Fibroblast of skin of back (primary cell): ENCODE data around the gene SMTNL2.
A peak's percentile ranks its signal among the peaks of the same experiment; 100 is the strongest.
"Not testable (repeated sequence)": the region's sequence is repeated elsewhere in the genome, so short reads cannot be mapped to it uniquely, and the experiment has no call there.

Source experiments
- DNase-seq: peaks from one replicate; pipeline ENCODE4 v3.0.0-alpha.2; 2013

The SMTNL2 gene

DNA sequence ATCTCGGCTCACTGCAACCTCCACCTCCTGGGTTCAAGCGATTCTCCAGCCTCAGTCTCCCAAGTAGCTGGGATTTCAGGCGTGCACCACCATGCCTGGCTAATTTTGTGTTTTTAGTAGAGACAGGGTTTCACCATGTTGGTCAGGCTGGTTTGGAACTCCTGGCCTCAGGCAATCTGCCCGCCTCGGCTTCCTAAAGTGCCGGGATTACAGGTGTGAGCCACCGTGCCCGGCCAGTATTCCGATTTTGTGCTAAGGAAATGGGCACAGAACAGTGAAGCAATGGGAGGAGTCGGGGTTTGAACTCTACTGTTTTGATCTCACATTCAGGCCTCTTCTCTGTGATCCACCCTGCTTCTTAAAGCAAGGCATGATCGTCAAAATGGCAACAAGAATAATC, 20.4 kb downstream of the SMTNL2 start:
- not testable (repeated sequence) for DNase-seq

DNA sequence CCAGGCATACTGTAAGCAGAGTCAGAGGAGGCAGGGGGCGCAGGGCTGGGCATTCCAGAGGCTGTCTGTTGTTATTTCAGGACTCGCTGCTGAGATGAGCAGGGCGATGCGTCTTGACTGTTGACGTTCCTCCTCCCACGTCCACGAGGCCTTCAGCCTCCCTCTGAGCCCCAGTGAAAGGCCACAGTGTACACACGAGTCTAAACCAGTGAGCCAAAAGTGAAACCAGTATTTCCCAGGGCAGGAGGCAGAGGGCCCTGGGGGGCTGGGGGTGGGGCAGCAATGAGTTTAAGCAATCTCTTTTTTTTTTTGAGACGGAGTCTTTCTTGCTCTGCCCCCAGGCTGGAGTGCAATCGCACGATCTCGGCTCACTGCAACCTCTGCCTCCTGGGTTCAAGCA, 21.5 kb downstream of the SMTNL2 start:
- DNase-seq = peak; percentile 28

DNA sequence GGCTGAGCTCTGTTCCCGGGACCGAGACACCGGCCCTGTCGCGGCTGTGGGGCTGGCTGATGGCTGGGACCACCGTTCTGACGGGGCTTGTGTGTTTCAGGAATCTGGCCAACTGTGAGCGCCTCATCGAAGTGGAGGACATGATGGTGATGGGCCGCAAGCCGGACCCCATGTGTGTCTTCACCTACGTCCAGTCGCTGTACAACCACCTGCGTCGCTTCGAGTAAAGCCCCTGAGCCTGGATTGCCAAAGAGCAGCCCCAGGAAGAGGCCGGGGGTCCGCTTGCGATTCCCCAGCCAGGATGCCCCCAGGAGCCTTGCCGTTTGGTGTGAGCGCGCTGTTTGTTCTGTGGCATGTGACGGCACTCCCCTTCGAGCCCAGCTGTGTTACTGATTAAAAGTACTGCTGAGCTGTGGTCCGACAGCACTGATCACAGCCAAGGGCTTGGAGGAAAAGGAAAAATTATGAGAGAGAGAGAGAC, 23.0 kb downstream of the SMTNL2 start:
- no peak for DNase-seq

DNA sequence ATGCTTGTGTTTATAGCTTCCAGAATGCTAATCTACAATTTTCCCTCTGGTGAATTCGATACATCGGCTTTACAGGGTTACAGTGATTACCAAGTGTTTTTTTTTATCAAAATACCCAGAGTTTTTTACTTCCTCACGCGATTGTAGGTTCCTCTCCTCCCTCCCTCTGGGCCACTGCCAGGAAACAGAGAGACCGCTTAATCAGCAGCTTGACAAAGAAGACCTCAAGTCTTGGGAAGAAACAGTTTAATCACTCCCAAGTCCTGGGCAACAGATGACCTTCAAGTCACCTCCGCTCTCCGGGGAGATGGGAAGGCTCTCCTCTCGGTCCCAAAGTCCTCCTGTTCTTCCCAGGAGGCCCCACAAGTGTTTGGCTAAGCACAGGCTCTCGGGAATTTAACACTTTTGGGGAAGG, 23.5 kb downstream of the SMTNL2 start:
- DNase-seq = peak; percentile 64

DNA sequence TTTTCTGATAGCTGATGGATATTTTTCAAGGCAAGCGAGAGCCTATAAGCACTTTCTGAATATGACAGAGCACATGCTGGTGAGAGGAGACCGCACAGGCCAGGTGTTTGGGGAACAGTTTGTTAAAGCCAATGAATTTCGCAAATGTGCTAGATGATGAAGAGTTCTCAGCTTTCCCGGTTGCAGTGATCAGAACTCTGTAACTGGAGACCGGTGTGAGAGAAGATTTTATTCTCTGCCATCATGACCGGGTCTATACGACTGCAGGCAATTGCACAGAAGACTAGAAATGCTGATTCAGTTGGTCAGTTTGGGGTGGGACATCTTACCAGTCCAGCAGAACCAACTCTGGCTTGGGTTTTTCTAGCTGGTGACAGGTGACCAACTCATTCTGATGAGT, 25.4 kb downstream of the SMTNL2 start:
- DNase-seq = no peak

DNA sequence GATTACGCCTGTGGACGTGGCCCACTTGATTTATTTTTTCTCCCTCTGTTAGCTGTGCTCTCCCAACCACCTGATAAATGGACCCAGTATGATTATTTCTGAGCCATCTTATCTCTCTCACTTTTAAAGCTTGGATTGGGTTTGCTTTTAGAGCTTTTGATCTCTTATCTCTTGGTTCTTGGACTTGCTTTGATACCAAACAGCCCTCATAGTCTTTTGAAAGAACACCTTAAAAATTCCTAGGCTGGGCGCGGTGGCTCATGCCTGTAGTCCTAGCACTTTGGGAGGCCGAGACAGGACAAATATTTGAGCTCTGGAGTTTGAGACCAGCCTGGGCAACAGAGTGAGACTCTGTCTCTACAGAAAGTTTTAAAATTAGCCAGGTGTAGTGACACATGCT, 25.8 kb downstream of the SMTNL2 start:
- DNase-seq = no peak

DNA sequence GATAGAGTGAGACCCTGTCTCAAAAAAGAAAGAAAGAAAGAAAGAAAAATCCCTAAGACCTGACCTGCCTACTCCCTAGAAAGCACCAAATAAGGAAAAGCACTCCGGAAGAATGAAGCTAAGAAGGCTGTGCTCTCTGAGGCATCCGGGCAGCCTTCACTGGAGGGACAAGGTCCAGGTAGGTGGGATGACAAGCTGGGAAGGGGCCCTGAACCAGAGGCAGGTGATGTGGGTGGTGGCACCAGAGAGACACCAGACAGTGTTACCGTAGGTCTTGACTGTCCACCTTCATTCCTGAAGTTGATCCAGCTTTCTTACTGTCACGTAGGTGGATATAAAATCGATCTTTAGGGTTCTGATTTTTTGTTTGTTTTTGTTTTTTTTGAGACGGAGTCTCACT, 26.3 kb downstream of the SMTNL2 start:
- no peak for DNase-seq

DNA sequence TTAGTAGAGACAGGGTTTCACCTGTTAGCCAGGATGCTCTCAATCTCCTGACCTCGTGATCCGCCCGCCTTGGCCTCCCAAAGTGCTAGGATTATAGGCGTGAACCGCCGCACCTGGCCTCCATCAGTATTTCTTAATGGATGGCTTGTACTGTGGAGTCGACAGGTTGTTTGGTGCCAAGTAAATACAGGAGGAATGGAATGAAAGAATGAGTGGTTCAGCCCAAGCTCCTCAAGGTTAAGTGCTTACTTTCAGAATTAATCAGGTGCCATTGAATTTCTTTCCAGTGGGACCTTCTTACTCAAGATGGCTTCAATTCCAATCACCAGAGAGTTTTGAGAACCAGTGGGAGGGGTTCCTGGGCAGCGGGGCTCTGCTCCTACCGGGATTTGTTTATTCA, 32.1 kb downstream of the SMTNL2 start:
- no peak for DNase-seq

DNA sequence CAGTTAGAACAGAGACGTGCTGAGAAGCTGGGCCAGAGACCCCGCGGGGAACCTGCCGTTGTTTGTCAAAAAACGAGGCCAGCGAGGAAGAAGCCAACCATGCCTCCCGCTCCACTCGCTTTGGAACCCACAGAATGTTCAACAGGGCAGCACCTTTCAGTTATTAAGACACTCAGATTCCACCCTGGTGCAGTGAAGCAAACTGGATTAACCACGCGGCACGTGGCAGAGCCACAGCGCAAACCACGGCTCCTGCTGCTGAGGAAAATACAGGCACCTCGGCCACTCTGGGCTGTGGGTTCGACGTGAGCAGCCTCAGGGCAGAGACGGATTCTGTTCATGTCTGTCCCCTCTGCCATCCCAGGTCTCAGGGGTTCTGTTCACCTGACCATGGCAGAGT, 32.8 kb downstream of the SMTNL2 start:
- no peak for DNase-seq

DNA sequence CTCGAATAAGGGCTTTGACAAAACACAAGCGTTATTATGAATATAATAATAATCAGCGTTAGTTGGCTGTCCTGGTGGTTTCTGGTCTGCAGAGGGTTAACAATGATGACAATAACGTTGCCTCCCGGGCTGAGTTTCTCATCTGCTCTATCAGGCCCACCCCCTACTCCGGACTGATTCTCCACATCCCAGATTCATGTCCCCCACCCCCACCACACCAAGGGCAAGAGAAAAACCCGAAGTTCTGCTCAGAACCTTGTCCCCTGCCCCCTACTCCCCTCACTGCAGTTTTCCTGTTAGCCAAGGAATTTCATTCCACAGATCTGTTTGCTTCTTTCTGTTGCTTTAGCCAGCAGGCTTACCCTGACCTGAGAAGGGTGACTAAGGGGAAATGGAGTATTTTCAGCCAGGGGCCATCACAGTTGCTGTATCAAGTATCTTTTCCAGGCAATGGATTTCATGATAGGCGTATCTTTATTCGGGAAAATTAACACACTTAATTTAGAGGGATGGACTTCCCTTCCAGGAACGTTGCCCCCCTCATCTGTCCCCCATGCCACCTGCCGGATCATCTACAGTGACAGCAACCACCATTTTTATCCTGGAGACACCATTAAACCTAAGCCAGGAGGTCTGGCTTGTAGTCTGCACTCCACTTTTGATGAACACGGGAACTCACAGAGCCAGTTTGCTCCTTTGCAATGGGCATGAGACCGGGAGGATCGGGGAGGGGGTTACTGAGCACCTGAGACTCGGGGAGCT, 33.4 kb downstream of the SMTNL2 start:
- no peak for DNase-seq

DNA sequence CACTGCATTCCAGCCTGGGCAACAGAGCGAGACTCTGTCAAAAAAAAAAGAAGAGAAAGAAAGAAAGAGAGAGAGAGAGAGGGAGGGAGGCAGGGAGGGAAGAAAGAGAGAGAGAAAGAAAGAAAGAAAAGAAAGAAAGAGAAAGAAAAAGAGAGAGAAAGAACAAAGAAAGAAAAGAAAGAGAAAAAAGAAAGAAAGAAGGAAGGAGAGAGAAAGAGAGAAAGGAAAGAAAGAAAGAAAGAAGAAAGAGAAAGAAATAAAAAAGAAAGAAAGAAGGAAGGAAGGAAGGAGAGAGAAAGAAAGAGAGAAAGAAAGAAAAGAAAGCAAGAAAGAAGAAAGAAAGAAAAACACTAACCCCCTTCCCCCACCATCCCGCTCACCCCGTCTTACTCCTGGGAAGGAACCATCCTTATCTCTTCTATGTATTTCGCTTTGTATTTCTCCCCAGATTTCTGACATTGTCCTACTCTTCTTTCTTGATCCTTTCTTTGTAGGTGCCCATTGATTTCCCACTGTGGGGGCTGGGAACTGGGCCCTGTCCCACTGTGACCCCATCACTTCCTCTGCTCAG, 36.3 kb downstream of the SMTNL2 start:
- no peak for DNase-seq

DNA sequence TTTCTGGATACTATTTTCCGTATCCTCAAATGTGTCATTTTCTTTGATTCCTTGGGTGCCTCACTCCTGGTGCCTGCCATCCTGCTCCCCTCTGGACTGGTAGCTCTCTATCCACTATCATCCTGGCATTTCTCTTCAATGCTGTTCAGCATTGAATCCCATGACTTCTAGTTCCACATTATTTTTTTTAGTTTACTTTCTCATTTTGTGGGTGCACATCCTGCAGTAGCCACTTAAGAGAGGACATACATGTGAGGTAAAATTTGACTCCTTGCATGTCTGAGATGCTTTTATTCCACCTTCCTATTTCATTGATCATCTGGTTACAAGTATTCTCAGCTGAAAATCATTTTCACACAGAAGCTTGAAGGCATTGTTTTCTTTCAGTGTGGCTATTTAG, 38.0 kb downstream of the SMTNL2 start:
- DNase-seq = no peak

DNA sequence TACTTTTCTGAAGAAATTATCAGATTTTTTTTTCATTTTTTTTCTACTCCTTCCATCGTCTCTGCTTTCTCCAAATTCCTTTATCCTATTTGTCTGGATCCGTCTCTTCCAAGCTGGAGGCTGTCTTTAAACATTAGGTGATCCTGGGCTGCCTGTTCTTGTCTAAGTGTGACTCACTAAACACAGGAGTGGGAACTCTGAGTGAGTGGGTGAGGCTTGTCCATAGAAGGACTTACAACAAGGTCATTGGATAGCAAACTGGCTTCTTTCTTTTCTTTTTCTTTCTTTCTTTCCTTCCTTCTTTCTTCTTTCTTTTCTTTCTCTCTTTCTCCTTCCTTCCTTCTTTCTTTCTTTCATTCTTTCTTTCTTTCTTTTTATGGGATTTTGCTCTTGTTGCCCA, 38.9 kb downstream of the SMTNL2 start:
- DNase-seq = peak; percentile 51

DNA sequence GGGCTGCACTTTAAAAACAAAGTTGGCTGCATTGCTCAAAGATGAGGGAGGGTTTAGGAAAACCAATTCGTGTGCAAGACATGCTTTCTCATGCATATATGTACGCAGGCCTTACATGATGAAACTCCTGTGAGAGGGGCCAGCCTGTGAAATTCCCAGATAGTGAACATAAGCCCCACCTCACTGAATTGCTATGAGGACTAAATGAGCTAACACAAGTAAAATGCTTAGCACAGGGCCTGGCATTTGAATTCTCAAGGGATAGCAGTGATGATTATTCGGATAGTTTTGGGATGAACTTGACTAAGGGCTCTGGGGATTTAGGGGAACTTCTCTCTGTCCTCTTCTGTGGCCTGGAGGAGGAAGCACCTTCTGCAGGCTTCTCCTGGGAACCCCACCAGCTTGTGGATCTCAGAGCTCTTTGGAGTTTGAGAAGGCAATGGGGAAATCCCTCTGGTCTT, 40.2 kb downstream of the SMTNL2 start:
- peak; percentile 85 for DNase-seq

DNA sequence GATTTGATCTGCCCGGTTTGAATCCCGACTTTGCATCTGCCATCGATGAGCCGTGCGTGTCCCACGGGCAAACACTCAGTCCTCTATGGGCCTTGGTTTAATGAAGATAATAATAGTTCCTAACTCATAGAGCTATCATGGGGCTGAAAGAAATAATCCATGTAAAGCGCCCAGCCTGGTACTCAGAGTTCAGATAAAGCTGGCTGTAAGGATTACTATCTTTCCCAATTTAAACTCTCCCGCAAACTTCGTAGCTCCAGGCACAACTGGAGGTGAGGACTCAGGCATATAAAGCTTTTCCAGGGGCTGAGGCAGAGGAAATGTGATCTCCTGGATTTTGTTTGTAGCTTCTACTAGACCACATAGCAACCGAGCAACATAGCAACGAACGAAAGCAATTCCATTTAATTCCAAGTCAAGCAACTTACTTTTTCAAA, 40.9 kb downstream of the SMTNL2 start:
- DNase-seq = peak; percentile 34

DNA sequence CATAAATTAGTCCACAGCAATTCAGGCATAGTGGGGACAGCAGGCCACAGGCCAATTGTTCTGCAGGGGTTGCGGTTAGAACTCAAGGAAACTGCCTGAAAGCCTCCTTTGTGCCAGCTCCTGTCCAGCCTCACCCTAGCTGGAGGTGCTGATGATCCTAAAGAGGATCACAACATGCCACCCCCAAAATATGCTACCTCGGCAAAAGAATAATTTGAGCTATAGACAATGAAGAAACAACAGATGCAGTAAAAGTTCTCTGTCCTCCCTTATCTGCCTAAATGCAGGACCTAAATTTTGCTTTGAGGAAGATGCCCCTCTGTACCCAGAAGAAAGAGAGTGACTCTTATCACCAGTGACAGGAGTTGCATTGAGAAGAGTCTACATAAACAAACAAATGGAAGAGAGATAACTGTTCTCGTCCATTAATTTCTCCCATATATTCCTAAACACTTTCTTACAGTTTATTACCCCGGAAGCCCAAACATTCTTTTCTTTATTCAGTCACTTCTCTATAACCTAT, 42.5 kb downstream of the SMTNL2 start:
- DNase-seq = no peak

DNA sequence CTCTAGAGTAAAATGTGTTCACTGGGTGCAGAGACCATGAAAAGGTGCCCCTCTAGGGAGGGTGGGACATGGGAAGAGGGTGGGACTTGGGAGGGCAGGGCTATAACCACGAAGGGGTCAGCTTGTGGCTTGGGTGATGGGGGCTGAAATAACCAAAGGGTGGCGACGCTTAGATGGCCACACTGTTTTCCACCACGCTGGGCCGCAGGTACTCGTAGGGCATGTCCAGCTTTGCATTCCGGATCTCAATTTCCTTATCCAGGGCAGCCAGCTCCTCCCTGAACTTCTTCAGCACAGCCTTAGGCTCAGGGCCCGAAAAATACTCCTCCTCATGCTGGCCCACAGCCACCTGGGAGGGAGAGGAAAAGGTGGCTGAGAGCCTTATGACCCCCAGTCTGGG, 47.1 kb downstream of the SMTNL2 start:
- DNase-seq = no peak

DNA sequence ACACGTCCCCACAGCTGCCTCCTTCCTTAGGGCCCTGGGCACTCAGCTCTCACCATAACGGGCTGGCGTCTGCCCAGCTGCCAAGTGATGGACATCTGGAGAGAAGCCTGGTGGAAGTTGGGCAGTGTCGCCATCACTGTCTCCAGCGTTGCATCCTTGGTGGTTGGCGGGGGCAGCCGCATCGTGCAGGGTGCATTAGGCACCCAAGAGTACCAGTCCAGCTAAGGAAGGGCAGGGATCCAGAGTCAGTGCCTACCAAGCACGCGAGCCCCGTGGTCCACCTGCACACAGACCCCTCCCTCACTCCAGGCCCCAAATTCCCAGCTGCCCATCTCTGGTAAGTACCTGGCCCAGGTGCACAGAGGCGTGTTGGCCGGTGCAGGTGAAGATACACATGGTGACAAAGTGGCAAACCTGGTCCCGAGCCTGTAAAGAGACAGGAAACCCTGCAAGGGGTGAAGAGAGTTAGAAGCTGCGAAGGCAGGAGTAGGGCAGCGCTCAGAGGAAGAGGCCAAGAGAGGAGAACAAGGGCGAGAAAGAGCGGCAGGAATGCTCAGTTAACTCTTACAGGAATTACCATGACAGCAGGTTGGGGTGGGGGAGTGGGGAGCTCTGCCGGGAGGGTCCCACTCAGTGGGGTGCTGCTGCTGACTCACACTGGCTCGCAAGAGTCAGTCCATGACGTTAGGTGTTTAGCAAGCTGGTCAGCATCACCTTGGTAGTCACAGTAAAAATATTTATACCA, 47.7 kb downstream of the SMTNL2 start:
- peak; percentile 9 for DNase-seq

DNA sequence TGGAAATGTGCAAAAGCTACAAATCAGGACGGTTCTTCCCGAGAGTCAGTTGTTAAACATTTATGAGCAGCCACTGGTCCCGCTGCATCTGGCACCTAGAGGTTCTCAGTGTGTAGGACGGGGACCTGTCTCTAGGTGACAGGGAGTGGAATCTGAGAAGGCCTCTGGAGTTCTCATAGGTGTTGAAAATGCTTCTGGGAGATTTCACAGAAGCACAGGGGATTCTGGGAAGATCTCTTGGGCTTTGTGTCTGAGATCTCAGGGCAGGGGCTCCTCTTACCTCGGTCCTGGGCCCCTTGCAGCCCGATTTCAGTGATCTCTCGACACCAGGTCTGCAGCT, 48.2 kb downstream of the SMTNL2 start:
- no peak for DNase-seq

DNA sequence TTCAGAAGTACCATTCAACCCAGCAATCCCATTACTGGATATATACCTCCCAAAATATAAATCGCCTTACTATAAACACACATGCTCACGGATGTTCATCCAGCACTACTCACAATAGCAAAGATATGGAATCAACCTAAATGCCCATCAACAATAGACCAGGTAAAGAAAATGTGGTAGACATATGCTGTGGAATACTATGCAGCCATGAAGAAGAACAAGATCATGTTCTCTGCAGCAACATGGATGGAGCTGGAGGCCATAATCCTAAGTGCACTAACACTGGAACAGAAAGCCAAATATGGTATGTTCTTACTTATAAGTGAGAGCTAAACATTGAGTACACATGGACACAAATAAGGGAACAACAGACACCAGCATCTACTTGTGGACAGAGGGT, 49.3 kb downstream of the SMTNL2 start:
- DNase-seq = no peak

DNA sequence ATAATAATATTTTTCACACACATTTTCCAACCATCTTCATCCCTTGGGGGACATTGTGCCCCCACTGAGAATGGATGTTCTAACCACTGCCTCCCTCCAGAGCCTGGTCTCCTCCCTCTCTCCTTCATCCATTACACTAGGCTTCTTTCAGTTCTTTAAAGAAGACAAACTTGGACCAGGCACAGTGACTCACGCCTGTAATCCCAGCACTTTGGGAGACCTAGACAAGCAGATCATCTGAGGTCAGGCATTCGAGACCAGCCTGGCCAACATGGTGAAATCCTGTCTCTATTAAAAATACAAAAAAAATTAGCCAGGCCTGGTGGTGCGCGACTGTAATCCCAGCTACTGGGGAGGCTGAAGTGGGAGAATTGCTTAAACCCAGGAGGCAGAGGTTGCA, 50.6 kb downstream of the SMTNL2 start:
- peak; percentile 5 for DNase-seq

DNA sequence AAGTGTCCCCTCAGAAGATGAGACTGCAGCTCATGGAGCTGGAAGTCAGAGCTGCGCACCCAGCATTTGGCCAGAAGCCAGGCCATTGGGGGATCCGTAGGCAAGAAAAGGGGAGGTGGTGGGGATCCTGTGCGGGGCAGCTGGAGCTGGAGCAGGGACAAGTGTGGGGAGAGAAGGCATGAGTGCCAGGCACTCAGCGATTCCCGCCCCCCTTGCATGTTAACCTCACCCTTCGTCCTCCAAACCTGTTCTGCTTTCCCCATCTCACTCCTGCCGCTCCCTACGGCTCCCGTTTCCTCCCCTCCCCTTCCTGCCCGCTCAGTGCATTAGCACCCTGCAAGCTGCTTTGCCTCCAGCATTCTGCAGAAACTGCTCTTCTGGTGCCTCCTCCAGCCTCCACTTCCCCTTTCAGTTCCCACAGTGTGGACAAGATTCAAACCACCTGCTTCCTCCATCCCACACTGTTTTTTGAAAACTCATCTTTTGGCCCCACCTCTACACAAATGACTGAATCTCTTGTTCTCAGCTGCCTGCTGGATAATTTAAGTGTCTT, 51.6 kb downstream of the SMTNL2 start:
- no peak for DNase-seq

DNA sequence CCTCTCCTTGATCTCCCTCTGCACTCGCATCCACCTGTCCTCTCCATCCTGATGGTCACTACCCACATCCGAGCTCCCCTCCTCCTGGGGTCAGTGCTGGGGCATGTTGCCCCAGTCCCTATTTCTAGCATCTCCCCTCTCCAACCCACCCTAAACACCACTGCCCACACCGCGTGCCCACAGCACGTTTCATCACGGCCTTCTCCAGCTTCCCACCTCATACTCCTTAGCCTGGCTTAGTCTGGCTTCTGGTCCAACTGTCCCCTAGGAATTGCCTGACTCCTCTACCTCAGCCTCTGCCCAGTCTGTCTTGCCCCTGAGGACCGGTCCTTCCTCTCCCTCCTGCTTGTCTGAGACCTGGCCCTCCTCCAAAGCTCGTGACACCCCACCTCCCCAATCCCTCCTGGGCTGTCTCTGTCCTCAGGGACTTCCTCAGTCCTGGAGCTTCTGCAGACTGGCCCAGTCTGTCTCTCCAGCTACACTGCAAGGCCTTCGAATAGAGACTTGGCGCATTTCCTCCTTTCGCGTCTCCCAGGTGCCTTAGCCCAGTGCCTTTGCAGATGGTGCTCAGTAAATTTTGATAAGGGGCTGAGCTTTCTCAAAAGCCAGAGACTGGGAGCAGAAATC, 52.3 kb downstream of the SMTNL2 start:
- no peak for DNase-seq
